ENCODE measurements around the gene ICAM1. TPM values are rescaled to one million over a fixed set of nuclear protein-coding genes. Genes with fewer than 3 reads are reported as not detected.

Gene ICAM1
- total and polyA plus RNA-seq, 2 of the 13 experiments (the other 11 are each of a cell fraction or from before 2014, with no cell fraction given) = 37.9 to 98.4 TPM

DNA sequence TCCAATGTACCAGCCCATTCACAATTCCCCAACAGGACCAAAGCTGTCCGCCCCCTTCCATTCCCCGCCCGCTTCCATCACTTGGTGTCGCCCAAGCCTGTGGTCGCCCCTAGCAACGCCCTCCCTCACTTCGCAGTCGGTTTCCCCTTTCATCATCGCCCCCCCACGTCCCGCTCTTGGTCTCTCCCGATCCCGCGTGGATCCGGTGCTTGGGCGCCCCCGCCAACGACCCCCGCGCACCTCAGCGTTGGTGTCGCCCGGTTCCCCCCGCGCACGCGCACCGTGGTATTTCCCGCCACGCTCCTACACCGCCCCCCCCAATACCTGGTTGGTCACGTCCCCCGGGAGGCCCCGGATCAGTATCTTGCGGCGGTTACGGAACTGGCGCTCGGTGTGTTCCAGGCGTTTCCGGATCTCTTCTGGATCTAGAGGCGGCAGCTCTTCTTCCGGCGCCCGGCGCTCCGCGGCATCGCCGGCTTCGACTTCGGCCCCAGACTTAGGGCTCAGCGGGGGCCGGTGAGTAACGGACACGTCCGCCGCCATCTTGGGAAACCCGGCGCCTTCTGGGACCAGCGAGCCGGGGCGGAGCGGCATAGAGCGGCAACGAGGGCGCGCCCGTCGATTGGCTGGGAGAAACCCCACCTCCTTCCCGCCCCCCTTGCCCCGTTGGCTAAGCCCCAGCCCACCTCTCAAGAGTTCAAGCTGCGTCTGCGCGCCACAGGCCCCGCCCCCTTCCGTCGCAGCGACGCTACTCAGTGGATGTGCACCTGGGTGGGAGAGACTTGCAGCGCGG, 62.2 kb downstream of the ICAM1 start, which contains the start of gene RAVER1 (continued):
- TF ChIP-seq SYNCRIP (IDR thresholded peaks at IDR 0.05; ENCODE audit: insufficient read depth, low read depth, low read length) (no peak), ARNT2 (CRISPR knock-in tag; IDR thresholded peaks at IDR 0.05; ENCODE audit: low read depth) (peak; percentile 74)

DNA sequence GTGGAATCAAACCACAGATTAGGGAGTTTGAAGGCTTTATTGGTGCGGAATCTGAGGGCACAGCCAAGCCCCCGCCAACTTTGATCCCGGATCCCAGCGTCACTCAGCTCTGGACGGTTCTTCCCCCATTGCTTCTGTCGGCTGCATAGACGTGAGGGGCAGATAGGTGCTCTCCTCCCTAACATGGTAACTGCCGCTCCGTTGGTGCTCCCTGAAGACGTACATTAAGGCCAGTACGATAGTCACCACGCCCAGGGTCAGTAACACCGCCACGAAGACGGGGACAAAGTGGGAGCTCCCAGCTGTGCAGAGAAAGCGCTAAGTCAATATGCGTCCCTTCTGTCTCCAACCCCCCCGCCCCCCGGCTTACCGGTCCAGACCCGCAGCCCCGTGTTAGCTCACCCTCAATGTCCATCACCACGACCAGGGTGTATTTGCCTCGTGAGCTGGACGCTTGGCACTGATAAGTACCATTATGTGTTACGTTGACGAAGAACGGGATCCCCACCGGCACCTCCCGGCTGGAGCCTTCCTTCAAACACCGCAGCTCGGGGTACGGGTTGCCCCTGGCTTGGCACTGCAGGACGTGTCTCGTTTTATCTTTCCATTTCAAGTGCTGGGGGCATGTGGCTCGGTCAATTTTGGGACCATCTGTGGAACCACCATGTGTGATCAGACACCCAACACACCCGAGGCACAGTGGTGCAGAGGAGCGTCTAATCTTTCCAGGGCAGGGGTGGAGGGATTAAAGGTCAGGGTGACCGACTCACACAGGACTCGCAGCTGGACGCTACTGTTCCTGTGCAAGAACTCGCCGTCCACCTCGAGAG, 63.1 kb downstream of the ICAM1 start:
- Histone ChIP-seq H3K9ac (ENCODE audit: insufficient read depth, low read depth, low read length) (peak overlapping the region; percentile 81), H3K4me1 (ENCODE audit: insufficient read depth, low read length) (peaks cover 45% of the 10 kb centered on the region), H3K27me3 (ENCODE audit: control insufficient read depth in 1 of 2, insufficient read depth in 2 of 2, low read length in 2 of 2) (peaks cover 0 to 3% of the 10 kb centered on the region in 2 experiments; a peak in 1 of 5 replicates), H3K27ac (ENCODE audit: extremely low read length, insufficient read depth, low read length) (peak overlapping the region; percentile 95), H3K79me2 (ENCODE audit: insufficient read depth, low read length) (peaks cover 37% of the 10 kb centered on the region), H3K9me3 (ENCODE audit: low read length) (no peaks in the 10 kb centered on the region), H2AFZ (ENCODE audit: low read length) (no peak overlapping the region), H4K20me1 (ENCODE audit: insufficient read depth, low read length) (peaks cover 12% of the 10 kb centered on the region; the same call in 1 of the 2 replicates), H3K36me3 (replicated peaks in 1 of 2; ENCODE audit: control insufficient read depth in 1 of 2, insufficient read depth in 2 of 2, low read length in 2 of 2) (peaks cover 13 to 20% of the 10 kb centered on the region in 2 experiments), H3K4me3 (replicated peaks in 1 of 3; ENCODE audit: insufficient read depth in 1 of 3, low read depth in 2 of 3, low read length in 3 of 3) (peak overlapping the region; percentile 77 to 89 (median 86)), H3K4me2 (ENCODE audit: low read depth, low read length) (peak overlapping the region; percentile 98)
- ATAC-seq (peak; percentile 8), DNase-seq (ENCODE audit: low spot score) (no peak), FAIRE-seq (no peak)
- ChIA-PET CTCF (ENCODE audit: low intra/inter-chr PET ratio, low total read pairs) (interaction anchor here (0.8 kb wide), 1 partner anchor 55 kb away, joined by 3 read pairs; no protein-coding TSS in a partner anchor), POLR2A (interaction anchor here (0.5 to 6.9 kb wide), 25 partner anchors 9 to 502 kb away, joined by 3 to 79 read pairs (median 4); partner anchors contain the start of genes CDC37, FDX2, ICAM1 and ICAM4)
- intact Hi-C loops (cut with micrococcal nuclease; ENCODE audit: unreplicated experiment) (loop anchor here (2.0 kb wide), 2 partner anchors 41 to 65 kb away; no protein-coding TSS in a partner anchor), in situ Hi-C loops (cut with HindIII; ENCODE audit: extremely low pct_ligation_motif_present, low pct_unique_long_range_greater_than_20kb) (no loop called here)
- WGBS (ENCODE audit: low lambda C conversion rate) = 0% methylated on average over 9 of the region's 44 CpGs
- TSS peak; percentile 81 for BruUV-seq (replicated peaks)
- TF ChIP-seq CEBPG (CRISPR knock-in tag; IDR thresholded peaks at IDR 0.05) = no peak
- no peak; the same call in 1 of the 2 replicates for TF ChIP-seq HIC2 (CRISPR knock-in tag; IDR thresholded peaks at IDR 0.05; ENCODE audit: low read depth)
- TF ChIP-seq CENPT (CRISPR knock-in tag; IDR thresholded peaks at IDR 0.05; ENCODE audit: low read depth) = no peak
- no peak for TF ChIP-seq SETDB1 (CRISPR knock-in tag; IDR thresholded peaks at IDR 0.05; ENCODE audit: borderline replicate concordance)
- TF ChIP-seq, protein P1, sequence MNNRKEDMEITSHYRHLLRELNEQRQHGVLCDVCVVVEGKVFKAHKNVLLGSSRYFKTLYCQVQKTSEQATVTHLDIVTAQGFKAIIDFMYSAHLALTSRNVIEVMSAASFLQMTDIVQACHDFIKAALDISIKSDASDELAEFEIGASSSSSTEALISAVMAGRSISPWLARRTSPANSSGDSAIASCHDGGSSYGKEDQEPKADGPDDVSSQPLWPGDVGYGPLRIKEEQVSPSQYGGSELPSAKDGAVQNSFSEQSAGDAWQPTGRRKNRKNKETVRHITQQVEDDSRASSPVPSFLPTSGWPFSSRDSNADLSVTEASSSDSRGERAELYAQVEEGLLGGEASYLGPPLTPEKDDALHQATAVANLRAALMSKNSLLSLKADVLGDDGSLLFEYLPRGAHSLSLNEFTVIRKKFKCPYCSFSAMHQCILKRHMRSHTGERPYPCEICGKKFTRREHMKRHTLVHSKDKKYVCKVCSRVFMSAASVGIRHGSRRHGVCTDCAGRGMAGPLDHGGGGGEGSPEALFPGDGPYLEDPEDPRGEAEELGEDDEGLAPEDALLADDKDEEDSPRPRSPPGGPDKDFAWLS (CRISPR knock-in tag; IDR thresholded peaks at IDR 0.05; ENCODE audit: borderline replicate concordance) = no peak
- TF ChIP-seq, protein P2, sequence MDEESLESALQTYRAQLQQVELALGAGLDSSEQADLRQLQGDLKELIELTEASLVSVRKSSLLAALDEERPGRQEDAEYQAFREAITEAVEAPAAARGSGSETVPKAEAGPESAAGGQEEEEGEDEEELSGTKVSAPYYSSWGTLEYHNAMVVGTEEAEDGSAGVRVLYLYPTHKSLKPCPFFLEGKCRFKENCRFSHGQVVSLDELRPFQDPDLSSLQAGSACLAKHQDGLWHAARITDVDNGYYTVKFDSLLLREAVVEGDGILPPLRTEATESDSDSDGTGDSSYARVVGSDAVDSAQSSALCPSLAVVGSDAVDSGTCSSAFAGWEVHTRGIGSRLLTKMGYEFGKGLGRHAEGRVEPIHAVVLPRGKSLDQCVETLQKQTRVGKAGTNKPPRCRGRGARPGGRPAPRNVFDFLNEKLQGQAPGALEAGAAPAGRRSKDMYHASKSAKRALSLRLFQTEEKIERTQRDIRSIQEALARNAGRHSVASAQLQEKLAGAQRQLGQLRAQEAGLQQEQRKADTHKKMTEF (CRISPR knock-in tag; IDR thresholded peaks at IDR 0.05) = no peak

Measured in HepG2 (cell line).